ENCODE results near the gene SCRN2.

- no peak for TF ChIP-seq POLR2A (IDR thresholded peaks at IDR 0.05)
- TF ChIP-seq, protein P1, sequence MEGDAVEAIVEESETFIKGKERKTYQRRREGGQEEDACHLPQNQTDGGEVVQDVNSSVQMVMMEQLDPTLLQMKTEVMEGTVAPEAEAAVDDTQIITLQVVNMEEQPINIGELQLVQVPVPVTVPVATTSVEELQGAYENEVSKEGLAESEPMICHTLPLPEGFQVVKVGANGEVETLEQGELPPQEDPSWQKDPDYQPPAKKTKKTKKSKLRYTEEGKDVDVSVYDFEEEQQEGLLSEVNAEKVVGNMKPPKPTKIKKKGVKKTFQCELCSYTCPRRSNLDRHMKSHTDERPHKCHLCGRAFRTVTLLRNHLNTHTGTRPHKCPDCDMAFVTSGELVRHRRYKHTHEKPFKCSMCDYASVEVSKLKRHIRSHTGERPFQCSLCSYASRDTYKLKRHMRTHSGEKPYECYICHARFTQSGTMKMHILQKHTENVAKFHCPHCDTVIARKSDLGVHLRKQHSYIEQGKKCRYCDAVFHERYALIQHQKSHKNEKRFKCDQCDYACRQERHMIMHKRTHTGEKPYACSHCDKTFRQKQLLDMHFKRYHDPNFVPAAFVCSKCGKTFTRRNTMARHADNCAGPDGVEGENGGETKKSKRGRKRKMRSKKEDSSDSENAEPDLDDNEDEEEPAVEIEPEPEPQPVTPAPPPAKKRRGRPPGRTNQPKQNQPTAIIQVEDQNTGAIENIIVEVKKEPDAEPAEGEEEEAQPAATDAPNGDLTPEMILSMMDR (IDR thresholded peaks at IDR 0.05), result peak in 1 of 6 experiments; percentile 3
Observed at GRCh38 chr17:47843391-47843730, 2.3 kb upstream of the SCRN2 start.
